ENCODE measurements around the gene ZNF10.
A peak's percentile ranks its signal among the peaks of the same experiment; 100 is the strongest.

Gene ZNF10

DNA sequence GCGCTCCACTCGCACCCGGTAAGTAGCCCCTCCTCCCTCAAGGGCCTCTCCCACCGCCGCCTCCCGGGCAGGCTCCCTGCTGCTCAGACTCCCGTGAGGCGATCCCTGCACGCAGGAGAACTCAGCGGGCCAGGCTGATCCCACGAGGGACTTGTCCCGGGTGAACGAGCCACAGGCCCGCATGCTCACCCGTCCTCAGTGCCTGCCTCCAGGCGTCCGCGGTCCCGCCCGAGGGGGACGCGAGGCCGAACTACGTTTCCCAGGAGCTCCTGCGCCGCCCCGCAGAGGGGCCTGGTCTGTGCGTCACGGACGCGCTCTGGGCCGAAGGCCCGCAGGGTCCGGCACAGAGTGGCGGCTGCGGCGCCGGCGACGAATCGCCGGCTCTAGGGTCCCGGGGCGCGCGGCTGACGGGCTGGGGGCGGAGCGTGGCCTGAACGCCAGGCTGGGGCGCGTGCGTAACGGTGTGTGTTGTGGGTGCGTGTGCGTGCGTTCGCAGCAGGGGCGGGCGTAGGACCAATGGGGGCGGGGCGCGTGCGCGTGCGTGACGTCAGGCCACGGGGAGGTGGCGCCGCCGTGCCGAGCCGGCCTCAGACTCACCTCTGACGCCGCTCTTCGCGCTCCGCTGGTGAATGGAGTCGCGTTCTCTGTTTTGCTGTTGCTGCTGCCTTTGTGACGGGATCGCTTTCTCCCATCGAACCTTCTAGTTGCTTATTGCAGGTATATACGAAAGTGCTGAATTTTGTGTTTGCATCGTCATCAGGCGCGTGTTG is at the start of gene ZNF10, which contains the start of gene ZNF891:
Gene ZNF10 (plus strand): TSS at position 590 of the 770 bp plus-strand sequence. CDS start 13,866 bp downstream, outside the sequence.
Gene ZNF891 (minus strand): TSS at position 237 of the 770 bp plus-strand sequence. CDS start 8,356 bp downstream, outside the sequence.
- peak; percentile 89 for DNase-seq (ENCODE audit: low read depth)

DNA sequence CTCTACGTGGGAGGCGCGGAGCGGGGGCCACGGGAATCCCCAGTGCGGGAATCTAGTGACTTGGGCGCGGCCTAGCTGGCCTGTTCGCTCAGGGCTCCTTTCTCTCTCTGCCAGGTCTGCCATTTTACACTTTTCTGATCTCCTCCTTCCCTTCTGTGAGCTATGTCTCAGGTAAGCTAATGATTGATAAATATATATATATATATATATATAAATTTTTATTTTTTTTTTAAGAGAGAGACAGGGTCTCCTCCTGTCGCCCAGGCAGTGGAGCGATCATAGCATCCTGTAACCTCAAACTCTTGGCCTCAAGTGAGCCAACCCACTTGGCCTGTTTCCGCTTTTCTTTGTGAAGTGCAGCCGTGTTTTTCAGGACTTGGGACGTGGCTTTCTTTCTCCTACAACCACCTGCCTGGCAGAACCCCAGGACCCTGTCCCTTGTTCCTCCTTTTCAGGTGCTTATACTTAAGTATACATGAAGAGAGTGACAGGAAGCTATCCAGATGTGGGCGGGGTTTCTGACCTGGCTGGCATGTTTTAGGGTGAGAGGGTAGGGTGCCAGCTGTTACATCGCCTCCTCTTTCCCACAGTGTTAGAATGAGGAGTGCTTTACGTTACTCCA is 49.2 kb upstream of the ZNF10 start:
- DNase-seq (ENCODE audit: low read depth) = no peak

DNA sequence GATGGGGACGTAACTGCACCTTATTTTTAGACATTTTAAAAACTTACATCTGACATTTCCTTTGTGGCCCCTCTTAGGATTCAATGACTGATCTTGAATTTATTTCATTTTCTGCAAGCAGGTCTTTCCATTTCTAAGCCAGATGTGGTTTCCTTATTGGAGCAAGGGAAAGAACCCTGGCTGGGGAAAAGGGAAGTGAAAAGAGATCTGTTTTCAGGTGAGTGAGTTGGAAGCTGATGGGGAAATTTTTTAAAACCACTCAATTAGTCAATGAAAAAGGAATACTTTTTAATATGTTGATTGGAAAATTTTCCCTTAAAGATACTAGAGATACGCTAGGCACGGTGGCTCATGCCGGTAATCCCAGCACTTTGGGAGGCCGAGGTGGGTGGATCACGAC is 47.1 kb upstream of the ZNF10 start:
- no peak for DNase-seq (ENCODE audit: low read depth)

DNA sequence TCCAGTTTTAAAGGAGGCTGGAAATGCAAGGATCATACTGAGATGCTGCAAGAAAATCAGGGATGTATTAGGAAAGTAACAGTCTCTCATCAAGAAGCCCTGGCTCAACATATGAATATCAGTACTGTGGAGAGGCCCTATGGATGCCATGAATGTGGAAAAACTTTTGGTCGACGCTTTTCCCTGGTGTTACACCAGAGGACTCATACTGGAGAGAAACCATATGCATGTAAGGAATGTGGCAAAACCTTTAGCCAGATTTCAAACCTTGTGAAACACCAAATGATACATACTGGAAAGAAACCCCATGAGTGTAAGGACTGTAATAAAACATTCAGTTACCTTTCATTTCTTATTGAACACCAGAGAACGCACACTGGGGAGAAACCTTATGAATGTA is 24.8 kb upstream of the ZNF10 start:
- no peak for DNase-seq (ENCODE audit: low read depth)

DNA sequence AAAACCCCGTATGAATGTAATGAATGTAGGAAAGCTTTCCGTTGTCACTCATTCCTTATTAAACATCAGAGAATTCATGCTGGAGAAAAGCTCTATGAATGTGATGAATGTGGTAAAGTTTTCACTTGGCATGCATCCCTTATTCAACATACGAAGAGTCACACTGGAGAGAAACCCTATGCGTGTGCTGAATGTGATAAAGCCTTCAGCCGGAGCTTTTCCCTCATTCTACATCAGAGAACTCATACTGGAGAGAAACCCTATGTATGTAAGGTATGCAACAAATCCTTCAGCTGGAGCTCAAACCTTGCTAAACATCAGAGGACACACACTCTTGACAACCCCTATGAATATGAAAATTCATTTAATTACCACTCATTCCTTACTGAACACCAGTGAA is 24.2 kb upstream of the ZNF10 start:
- no peak for DNase-seq (ENCODE audit: low read depth)

DNA sequence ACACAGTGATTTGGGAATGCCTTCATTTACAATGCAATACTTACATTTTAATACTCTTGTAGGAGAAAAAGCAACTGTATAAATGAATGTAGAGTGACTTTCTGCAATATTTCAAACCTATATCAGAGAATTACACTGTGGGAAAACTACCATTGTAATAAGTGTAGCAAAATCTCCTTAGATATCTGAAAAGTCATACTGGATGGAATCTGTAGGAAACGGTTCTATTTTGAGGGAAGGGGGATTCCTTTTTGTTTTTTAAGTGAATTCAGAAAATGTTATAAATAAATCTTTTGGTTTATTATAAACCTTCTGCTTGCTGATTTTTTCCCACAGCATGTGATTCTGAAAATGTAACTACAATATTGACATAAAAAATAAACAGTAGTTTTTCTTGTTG is 23.3 kb upstream of the ZNF10 start:
- DNase-seq (ENCODE audit: low read depth) = no peak

DNA sequence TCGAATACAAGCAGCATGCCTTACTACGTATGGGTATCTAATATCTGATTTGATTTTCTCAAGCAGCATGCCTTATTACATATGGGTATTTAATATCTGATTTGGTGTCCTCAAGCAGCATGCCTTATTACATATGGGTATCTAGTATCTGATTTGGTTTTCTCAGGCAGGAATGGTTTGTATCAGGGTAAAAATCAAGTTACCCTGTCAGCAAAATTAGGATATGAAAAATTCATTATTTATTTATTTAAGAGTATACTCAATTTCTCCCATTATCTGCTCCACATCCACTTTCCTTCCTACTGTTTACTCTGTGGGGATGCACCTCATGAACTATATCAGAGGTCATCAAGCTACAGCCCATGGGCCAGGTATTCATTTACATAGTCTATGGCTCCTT is 22.3 kb upstream of the ZNF10 start:
- no peak for DNase-seq (ENCODE audit: low read depth)

DNA sequence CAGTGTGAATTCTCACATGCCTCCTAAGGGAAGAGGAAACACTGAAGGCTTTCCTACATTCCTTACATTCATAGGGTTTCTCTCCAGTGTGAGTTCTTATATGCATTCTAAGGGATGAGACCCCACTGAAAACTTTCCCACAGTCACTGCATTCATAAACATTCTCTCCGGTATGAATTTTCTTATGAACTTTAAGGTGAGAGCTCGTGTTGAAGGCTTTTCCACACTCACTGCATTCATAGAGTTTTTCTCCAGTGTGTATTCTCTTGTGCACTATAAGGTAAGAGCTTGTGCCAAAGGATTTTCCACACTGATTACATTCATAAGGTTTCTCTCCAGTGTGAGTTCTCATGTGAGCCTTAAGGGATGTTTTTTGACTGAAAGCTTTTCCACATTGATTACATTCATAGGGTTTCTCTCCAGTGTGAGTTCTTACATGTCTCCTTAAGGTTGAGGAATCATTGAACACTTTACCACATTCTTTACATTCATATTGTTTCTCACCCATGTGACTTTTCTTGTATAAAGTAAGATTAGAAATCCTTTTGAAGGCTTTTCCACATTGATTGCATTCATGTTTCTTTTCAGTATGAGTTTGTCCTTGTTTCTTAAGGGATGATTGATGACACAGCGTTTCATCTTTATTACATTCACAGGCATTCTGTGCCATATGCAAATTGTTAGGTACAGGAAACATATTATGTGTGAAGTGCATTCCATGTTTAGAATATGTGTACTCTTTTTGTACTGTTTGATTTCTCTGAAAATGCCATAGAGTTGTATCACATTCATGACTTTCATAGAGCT is 9.8 kb upstream of the ZNF10 start:
- no peak for DNase-seq (ENCODE audit: low read depth)

DNA sequence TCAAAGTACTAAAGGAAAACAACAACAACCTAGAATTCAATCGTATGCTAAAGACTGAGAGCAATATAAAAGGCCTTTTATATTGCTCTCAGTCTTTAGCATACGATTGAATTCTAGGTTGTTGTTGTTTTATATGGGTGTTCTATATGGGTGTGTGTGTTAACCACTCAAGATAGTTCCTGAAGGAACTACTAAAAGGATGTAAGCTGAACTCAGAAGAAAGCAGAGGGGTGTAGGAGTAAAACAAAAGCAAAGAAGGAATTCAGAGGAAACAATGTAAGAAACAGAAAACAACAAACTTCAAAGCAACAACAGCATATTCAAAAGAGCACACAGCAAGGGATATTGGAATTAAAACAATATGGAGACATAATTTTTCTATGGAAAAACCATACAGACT is 5.8 kb upstream of the ZNF10 start:
- DNase-seq (ENCODE audit: low read depth) = no peak

DNA sequence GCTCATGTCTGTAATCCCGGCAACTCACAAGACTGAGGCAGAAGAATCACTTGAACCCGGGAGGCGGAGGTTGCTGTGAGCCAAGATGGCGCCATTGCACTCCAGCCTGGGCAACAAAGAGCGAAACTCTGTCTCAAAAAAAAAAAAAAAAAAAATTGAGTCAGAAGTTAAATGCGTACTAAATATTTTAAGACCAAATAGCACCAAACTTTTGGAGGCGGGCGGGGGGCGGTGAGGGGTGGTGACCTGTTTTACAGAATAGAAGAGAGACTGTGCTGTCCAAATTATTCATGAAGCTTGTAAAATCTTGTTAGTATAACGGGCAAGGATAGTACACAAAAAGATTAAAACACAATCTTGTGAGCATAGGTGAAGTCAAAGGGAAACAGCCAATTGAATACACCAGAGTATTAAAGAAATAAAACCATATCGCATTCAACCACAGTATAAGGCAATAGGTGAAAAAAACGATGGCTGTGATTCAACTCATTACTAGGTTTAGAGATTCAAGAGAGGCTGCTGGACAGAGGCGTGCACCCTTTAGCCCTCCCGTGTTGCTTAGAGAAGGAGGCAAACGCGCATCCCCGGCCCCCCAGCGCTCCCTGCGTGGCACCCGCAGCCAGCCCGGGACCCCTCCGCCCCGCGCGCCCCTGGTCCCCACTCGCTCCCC is 924 bp upstream of the ZNF10 start:
- DNase-seq (ENCODE audit: low read depth) = peak; percentile 16

DNA sequence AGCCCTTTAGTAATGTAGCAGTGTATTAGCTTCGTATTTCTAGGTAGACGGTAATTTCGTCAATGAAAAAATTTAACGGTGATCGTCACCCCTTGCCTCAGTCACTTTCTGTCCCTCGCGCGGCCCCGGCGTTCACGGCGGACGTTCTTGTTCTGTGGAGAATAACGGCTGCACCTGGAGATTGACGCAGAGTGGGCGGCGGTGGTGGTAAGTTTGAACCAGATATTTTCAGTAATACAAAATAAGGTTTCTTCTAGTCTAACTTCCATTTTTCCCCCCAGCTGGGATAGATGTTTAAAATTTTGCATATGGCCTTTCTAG is 341 bp downstream of the ZNF10 start:
- DNase-seq (ENCODE audit: low read depth) = no peak

DNA sequence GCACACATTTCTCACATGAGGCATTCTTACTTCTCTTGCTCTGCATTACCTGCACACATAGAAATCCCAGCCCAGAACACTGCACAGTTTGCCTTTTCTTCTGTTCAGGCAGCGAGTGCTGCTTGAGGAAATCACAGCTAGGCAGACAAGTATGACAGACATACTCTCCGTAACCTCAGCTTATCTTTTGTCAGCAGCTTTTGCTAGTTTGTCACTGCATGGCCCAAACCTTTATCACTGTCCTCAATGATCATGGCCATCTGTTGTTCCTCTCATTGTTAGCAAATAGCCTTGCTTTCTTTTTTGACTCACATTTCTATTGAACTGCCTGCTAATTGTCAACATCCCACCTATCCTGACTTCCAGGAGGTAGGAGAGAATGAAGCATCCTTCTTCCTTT is 5.3 kb downstream of the ZNF10 start:
- DNase-seq (ENCODE audit: low read depth) = no peak

DNA sequence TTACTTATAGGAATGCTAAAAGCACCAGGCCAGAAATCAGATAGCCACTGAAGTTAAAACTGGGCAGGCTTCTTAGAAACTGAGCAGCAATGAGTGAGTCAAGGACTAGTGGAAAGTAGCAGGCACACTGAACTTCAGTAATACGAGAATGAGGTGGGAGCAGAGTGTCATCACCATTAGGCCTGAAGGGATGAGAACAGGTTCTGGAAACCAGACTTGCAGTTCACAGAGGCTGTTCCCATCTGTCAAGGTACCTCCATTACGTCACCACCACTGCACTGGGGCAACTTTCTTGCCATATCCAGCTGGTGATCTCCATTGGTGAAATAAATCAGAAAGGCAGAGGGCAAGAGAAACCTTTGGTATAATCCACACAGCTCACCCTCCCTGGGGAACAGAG is 15.6 kb downstream of the ZNF10 start:
- no peak for DNase-seq (ENCODE audit: low read depth)

DNA sequence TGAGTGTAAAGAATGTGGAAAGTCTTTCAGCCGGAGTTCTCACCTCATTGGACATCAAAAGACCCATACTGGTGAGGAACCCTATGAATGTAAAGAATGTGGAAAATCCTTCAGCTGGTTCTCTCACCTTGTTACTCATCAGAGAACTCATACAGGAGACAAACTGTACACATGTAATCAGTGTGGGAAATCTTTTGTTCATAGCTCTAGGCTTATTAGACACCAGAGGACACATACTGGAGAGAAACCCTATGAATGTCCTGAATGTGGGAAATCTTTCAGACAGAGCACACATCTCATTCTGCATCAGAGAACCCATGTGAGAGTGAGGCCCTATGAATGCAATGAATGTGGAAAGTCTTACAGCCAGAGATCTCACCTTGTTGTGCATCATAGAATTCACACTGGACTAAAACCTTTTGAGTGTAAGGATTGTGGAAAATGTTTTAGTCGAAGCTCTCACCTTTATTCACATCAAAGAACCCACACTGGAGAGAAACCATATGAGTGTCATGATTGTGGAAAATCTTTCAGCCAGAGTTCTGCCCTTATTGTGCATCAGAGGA is 25.8 kb downstream of the ZNF10 start:
- DNase-seq (ENCODE audit: low read depth) = no peak

DNA sequence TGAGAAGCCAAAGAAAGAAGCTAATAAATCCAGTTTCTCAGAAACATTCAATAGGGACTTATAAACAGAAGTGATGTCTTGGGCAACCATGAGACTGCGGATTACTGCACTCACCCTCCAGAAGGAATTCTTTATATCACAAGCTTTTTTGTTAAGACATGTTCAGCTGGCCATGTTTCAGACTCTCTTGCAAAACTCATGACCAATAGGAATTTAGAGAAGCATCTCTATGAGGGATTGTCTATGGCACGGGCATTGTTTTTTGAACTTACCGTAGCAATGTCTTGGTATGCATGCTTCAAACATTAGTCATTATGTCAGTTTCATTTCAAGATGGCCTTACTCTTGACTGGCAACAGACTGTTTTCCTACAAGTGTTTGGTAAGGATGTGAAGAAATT is 35.3 kb downstream of the ZNF10 start:
- DNase-seq (ENCODE audit: low read depth) = no peak

DNA sequence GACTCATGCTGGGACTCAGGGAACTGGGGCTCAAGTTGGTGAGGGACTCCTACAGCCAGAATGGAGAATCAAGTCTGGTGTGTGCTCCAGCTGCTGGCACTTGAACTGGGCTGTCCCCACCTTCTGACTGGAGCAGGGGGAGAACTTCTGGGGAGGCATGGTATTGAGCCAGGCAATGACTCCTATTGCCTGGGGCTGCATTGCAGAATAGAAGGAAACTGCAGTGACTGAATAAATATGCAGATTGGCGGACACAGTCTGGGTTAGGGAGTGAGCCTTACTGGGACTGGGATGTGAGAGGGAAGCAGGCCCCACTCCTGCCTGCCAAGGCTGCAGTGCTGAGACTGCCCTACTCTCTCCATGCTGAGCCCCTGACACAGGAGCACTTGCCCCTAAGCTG is 42.1 kb downstream of the ZNF10 start:
- no peak for DNase-seq (ENCODE audit: low read depth)

DNA sequence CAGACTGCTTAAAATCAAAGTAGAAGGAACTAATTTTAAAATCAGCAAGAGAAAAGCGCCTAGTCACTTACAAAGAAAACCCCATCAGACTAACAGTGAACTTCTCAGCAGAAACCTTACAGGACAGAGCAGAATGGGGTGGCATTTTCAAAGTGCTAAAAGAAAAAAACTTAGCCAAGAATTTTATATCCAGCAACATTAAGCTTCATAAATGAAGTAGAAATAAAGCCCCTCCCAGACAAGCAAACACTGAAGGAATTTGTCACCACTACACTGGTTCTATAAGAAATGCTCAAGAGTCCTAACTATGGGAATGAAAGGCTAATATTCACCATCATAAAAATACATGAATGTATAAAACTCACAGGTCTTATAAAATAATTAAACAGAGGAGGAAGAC is 44.5 kb downstream of the ZNF10 start:
- DNase-seq (ENCODE audit: low read depth) = no peak

DNA sequence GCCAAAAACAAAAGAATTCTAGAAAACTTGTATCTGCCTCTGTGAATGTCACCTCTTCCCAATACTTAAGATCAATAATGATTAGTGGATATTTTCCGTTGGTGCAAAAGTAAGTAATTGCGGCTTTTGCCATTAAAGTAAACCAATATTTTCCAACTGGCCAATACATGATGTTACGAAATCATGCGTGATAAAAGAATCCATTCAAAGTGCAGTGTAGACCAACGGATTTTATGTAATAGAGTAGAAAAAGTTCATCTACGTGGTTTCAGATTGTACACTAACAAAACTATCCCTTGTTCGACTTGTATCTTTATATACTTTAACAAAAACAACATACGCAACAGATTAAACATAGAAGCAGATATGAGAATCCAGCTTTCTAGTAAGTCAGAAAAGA is 50.2 kb downstream of the ZNF10 start:
- no peak for DNase-seq (ENCODE audit: low read depth)

DNA sequence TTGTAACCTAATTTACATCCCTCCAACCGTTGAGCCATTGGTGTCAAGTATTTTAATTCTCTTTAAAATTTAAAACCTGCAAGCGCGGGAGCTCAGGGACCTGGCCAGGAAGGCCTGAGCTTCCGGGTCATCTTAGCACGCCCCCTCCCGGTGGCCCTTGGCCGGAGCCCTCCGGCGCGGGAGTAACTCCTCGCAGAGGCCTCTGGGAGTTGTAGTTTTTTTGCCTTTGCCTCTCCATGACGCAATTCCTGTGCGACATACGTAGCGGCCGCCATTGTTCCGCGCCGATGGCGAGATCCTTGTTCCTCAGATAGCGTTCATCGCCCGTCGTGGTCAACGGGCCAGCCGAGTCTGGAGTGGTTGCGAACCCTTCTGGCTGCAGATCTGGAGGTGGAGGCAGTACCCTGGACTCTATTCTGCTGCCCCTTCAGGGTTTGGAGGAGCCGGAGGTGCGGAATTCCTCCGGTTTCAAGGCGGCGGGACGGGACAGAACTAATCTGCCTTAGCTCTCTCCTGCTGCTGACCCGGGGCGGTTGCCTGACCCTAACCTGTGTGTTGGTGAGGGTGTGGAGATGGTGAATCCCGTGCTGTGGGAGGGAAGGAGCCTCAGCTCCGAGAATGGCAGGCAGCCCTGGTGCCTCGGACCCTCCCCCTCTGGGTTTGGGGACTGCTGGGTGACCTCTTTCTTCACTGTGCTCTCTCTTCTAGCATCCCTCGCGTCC is 51.0 kb downstream of the ZNF10 start, which contains the start of gene ZNF268:
Gene ZNF268 (plus strand): TSS at position 258 of the 722 bp plus-strand sequence. CDS start 503 bp downstream, outside the sequence.
- peak; percentile 84 for DNase-seq (ENCODE audit: low read depth)

DNA sequence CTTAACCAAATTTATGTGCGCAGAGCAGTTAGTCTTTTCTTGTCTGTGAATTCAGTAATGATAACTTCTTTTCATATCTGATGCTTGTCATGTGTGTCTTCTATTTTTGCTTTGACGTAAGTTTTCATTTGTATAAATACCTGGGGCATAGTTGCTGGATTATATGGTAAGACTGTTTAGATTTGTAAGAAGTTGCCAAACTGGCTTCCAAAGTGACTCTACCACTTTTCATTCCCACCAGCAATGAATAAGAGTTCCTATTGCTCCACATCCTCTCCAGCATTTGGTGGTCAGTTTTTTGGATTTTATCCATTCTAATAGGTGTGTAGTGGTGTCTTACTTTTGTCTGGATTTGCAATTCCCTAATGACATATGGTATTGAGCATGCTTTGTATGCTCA is 59.7 kb downstream of the ZNF10 start:
- DNase-seq (ENCODE audit: low read depth) = no peak

DNA sequence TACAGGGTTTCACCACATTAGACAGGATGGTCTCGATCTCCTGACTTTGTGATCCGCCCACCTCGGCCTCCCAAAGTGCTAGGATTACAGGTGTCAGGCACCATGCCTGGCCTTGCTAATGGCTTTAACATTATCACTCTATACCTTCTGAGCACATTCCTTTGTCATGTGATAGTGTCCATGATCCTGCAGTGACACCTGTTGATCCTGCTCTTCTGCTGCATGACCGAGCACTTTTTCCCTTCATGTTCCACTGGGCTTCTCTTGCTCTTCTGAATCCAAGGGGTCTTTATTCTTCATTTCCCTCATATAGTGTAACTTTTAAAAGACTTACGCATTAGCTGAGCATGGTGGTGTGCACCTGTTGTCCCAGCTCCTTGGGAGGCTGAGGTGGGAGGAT is 62.4 kb downstream of the ZNF10 start:
- DNase-seq (ENCODE audit: low read depth) = no peak
